K562 (cell line): ENCODE results near the gene USP14.

Experiments
- ARID4B ChIP-seq: sonication (generic); formaldehyde crosslinking; IDR thresholded peaks from 2 replicates; pipeline ENCODE4 v1.8.0; 2022; ENCODE audit warnings: mild to moderate bottlenecking, missing genetic modification reagents
- NR2C2 ChIP-seq, 2 experiments: fragments of 200-800 bp in 1 of 2; sonication (Bioruptor generic) in 1 of 2; sonication (generic) in 1 of 2; formaldehyde crosslinking in 1 of 2; IDR thresholded peaks; 2 replicates each; pipeline versions ENCODE4 v1.6.1 to v1.8.0; 2016 to 2022; ENCODE audit warnings: mild to moderate bottlenecking in 1 of 2, missing compliant biosample characterization in 1 of 2, missing genetic modification characterization in 1 of 2, missing genetic modification reagents in 1 of 2

- TF ChIP-seq ARID4B (CRISPR knock-in tag) (no peak), NR2C2 (CRISPR knock-in tag; IDR thresholded peaks at IDR 0.05) (no peak), NR2C2 (tag; IDR thresholded peaks at IDR 0.05) (no peak)
Observed at GRCh38 chr18:183769-184168, 25.4 kb downstream of the USP14 start.
